Thoracic aorta (tissue), 2 donors: Measurements from ENCODE around the gene SLC2A8. TPM values are rescaled to one million over a fixed set of nuclear protein-coding genes. Genes with fewer than 3 reads are reported as not detected.

Source experiments
- ATAC-seq: fragments of 150-250 bp; one replicate; pipeline ENCODE4 v1.8.0; 2017; ENCODE audit warnings: low read depth; ENCODE audit not compliant: insufficient number of reproducible peaks, low FRiP score
- DNase-seq: peaks from one replicate; pipeline ENCODE4 v3.0.0-alpha.2; 2020; ENCODE audit warnings: low spot score
- H3K27ac ChIP-seq, 2 donors: fragments of 200-600 bp; sonication (generic); 1 replicate in 1 of 2; 2 replicates in 1 of 2; pipeline ENCODE4 v1.5.1; 2016; ENCODE audit warnings: mild to moderate bottlenecking in 2 of 2, moderate library complexity in 2 of 2
- H3K27me3 ChIP-seq: fragments of 200-600 bp; sonication (generic); replicated peaks from 2 replicates; pipeline ENCODE4 v1.6.0; 2016; ENCODE audit warnings: mild to moderate bottlenecking; ENCODE audit not compliant: insufficient read depth
- H3K36me3 ChIP-seq: fragments of 200-600 bp; sonication (generic); one replicate; pipeline ENCODE4 v1.5.1; 2016
- H3K4me1 ChIP-seq, 2 donors: fragments of 200-600 bp; sonication (generic); 1 replicate in 1 of 2; 2 replicates in 1 of 2; pipeline versions ENCODE4 v1.5.1 to v1.6.0; 2016; ENCODE audit warnings: low read depth in 2 of 2, mild to moderate bottlenecking in 1 of 2; ENCODE audit not compliant: control insufficient read depth in 1 of 2
- H3K4me3 ChIP-seq: fragments of 200-600 bp; sonication (generic); 2 replicates; pipeline ENCODE4 v1.5.1; 2016; ENCODE audit warnings: mild to moderate bottlenecking
- H3K9me3 ChIP-seq: fragments of 200-600 bp; sonication (generic); 2 replicates; pipeline ENCODE4 v1.5.1; 2016
- total RNA-seq, 2 donors: library from RNA; depleted of rRNA; stranded (reverse); fragments of >200 nt; gene quantifications; one replicate each; pipeline versions ENCODE4 v1.1.0 to v1.2.3, GENCODE V29; 2016
- TF ChIP-seq, protein P1 (sequence below): fragments of 200-600 bp; sonication (generic); IDR thresholded peaks from one replicate; pipeline ENCODE4 v1.5.1; 2019; ENCODE audit warnings: antibody characterized with exemption

The SLC2A8 gene
- total RNA-seq, 2 donors from 2014 or later = 21.3 to 33.4 TPM

DNA sequence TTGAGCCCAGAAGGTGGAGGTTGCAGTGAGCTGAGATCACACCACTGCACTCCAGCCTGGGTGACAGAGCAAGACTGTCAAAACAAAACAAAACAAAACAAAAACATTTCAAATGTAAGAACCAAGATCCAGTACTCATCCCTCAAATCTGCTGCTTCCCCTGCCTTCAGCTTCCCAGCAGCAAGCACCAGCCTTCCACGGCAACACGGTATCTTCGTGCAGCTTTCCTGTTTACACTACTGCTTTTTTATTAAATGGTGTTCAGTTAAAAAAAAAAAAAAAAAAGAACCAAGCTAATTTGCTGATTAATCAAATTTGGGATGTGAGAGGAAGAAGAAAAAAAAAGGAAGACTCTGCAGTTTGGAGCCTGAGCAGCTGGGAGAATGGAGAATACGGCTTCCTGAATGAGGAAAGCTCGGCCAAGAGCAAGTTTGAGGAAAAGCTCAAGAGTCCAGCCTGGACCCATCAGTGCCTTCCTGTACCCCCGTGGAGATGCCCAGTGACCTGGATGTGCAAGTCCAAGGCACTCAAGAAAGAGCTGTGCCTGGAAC, 28.0 kb upstream of the SLC2A8 start:
- H3K9me3 ChIP-seq = no peaks in the 10 kb centered on the region
- TF ChIP-seq, protein P1, sequence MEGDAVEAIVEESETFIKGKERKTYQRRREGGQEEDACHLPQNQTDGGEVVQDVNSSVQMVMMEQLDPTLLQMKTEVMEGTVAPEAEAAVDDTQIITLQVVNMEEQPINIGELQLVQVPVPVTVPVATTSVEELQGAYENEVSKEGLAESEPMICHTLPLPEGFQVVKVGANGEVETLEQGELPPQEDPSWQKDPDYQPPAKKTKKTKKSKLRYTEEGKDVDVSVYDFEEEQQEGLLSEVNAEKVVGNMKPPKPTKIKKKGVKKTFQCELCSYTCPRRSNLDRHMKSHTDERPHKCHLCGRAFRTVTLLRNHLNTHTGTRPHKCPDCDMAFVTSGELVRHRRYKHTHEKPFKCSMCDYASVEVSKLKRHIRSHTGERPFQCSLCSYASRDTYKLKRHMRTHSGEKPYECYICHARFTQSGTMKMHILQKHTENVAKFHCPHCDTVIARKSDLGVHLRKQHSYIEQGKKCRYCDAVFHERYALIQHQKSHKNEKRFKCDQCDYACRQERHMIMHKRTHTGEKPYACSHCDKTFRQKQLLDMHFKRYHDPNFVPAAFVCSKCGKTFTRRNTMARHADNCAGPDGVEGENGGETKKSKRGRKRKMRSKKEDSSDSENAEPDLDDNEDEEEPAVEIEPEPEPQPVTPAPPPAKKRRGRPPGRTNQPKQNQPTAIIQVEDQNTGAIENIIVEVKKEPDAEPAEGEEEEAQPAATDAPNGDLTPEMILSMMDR = no peak
- no peak overlapping the region for H3K4me3 ChIP-seq
- ATAC-seq (no peak), DNase-seq (no peak)
- H3K4me1 ChIP-seq = peaks cover 0 to 8% of the 10 kb centered on the region in 2 donors
- H3K27ac ChIP-seq = no peak overlapping the region
- H3K36me3 ChIP-seq = peaks cover 3% of the 10 kb centered on the region
- H3K27me3 ChIP-seq = no peaks in the 10 kb centered on the region

DNA sequence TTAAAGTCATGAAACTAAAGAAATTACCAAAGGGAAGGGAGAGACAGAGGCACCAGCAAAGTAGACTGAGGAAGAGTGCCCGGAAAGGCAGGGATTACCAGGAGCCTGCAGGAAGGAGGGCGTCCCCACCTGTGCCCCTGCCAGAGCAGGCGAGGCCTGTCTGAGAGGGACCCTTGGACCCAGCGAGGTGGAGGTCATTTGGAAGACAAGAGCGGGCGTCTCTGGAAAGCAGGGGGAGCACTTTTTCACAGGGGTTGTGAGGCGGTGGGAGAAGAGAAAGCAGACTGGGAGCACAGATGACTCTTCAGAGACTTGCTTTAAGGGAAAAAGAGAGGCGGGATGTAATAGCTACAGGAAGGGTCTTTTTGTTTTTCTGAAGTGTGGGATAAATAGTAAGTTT, 27.5 kb upstream of the SLC2A8 start:
- ATAC-seq = no peak
- H3K4me1 ChIP-seq = peaks cover 0 to 8% of the 10 kb centered on the region in 2 donors
- no peak overlapping the region for H3K27ac ChIP-seq
- no peak overlapping the region for H3K4me3 ChIP-seq
- H3K9me3 ChIP-seq = no peaks in the 10 kb centered on the region
- no peaks in the 10 kb centered on the region for H3K27me3 ChIP-seq
- DNase-seq = no peak
- peaks cover 3% of the 10 kb centered on the region for H3K36me3 ChIP-seq
- TF ChIP-seq, protein P1 = no peak

DNA sequence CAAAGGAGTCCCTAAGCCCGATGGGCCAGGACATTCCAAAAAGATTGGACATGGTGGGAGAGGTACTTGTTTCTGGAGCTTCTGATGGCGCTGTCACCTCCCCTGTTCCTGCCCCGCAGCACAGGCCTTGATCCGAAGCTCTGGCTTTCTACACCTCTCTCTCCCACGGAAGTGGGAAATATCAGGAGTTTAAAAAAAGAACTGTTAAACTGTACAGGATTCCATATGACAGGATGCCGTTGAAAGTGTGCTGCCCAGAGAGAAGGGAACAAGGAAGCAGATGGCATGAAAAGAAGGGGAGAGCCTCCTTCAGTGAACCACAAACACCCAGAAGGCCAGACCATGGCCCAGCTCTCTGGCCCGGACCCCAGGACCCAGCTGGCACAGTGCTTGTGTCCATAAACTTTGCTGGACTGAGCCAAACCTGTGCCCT, 26.8 kb upstream of the SLC2A8 start:
- Histone ChIP-seq H3K4me1 (peaks cover 0 to 8% of the 10 kb centered on the region in 2 donors), H3K4me3 (no peak overlapping the region), H3K36me3 (peaks cover under 1% of the 10 kb centered on the region), H3K27me3 (no peaks in the 10 kb centered on the region), H3K9me3 (no peaks in the 10 kb centered on the region), H3K27ac (no peak overlapping the region)
- DNase-seq (no peak), ATAC-seq (no peak)
- TF ChIP-seq, protein P1 = no peak

DNA sequence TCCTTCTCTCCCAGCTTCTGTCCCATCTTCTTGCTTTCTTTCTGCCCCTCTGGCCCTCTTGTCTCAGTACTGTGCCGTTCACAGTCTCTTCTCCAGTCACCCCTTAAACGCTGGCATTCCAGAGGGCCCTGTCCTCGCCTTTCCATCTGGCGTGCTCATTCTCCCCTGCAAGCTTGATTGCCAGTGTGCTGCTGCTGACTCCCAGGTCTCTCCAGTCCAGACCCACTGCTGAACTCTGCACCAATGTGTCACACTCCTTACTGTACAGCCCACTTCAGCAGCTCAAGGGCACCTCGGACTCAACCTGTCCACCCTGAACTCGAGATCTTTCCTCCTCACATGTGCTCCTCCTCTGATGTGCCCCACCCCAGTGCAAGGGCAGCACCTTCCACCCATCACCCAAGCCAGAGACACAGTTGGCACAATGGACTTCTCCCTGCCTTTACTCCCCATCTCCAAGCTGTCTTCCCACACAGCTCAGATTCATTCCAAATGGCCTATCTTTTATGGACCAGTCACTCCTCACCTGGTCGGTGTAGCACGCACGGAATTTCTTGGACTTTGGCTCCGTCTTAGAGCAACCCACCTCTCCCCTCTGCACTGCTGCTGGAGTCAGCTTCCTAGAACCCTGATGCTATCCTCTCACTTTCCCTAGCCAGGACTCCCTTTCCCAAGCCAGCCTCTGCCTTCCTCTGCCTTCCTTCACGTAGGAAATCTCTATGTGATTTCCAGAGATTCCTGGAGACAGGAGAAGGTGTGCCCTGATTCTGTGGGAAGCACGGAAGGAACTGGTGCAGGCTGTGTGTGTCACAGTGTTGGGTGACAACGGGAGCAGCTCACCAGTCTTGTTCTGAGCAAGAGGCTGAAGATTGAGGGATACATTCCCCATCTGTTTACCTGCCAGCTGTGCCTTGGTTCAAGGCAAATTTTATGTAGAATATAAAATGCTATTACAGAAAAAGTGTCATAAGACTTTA, 26.0 kb upstream of the SLC2A8 start:
- no peak overlapping the region for H3K4me3 ChIP-seq
- DNase-seq (no peak), ATAC-seq (no peak)
- H3K27ac ChIP-seq = no peak overlapping the region
- H3K9me3 ChIP-seq = no peaks in the 10 kb centered on the region
- no peaks in the 10 kb centered on the region for H3K27me3 ChIP-seq
- peaks cover 0 to 8% of the 10 kb centered on the region in 2 donors for H3K4me1 ChIP-seq
- no peaks in the 10 kb centered on the region for H3K36me3 ChIP-seq
- TF ChIP-seq, protein P1 = no peak

DNA sequence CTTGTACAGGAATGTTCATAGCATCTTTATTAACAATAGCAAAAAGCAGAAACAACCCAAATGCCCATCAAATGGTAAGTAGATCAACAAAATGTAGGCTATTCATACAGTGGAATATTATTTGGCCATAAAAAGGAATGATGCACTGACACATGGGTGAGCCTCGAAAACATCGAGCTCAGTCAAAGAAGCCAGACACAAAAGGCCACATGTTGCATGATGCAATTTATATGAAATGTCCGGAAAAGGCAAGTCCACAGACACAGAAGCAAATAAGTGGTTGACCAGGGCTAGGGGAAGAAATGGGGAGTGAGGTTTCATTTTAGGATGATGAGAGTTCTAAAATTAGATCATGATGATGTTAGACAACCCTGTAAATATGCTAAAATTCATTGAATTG, 16.5 kb upstream of the SLC2A8 start:
- Histone ChIP-seq H3K4me3 (no peak overlapping the region), H3K27me3 (no peaks in the 10 kb centered on the region), H3K27ac (no peak overlapping the region), H3K36me3 (peaks cover 3% of the 10 kb centered on the region), H3K9me3 (no peaks in the 10 kb centered on the region), H3K4me1 (no peaks in the 10 kb centered on the region)
- TF ChIP-seq, protein P1 = no peak
- ATAC-seq (no peak), DNase-seq (no peak)
